HUES48 (cell line): ENCODE results near the gene HOXD13.

Source experiments
- H3K27ac ChIP-seq: one replicate; pipeline ENCODE4 v1.7.0; 2013; ENCODE audit warnings: low read depth, low read length, inconsistent platforms
- H3K27me3 ChIP-seq: 2 replicates; pipeline ENCODE4 v1.6.1; 2013; ENCODE audit warnings: mild to moderate bottlenecking, low read length; ENCODE audit not compliant: control insufficient read depth, insufficient read depth
- H3K36me3 ChIP-seq: 2 replicates; pipeline ENCODE4 v1.6.1; 2013; ENCODE audit warnings: low read length; ENCODE audit not compliant: control insufficient read depth, insufficient read depth
- H3K4me1 ChIP-seq: 2 replicates; pipeline ENCODE4 v1.6.1; 2013; ENCODE audit warnings: mild to moderate bottlenecking, low read length; ENCODE audit not compliant: control insufficient read depth, insufficient read depth
- H3K4me3 ChIP-seq: 2 replicates; pipeline ENCODE4 v1.5.1; 2013; ENCODE audit warnings: mild to moderate bottlenecking, low read depth, low read length
- H3K9ac ChIP-seq: 2 replicates; pipeline ENCODE4 v1.6.1; 2013; ENCODE audit warnings: mild to moderate bottlenecking, low read depth, low read length, moderate library complexity
- H3K9me3 ChIP-seq: 2 replicates; pipeline ENCODE4 v1.6.1; 2013; ENCODE audit warnings: low read length; ENCODE audit not compliant: control insufficient read depth, insufficient read depth

HOXD13 gene

GRCh38 chr2:176098366-176099158 lies 6.0 kb downstream of the HOXD13 start:
- H3K4me3 ChIP-seq, result peak overlapping the region; percentile 39; the same call in 1 of the 2 replicates
- H3K27me3 ChIP-seq, result peaks cover 100% of the 10 kb centered on the region

GRCh38 chr2:176099159-176099727 lies 6.7 kb downstream of the HOXD13 start:
- Histone ChIP-seq H3K27ac (no peak overlapping the region), H3K27me3 (peaks cover 100% of the 10 kb centered on the region), H3K9ac (no peak overlapping the region), H3K9me3 (no peaks in the 10 kb centered on the region; the same call in 1 of the 2 replicates), H3K36me3 (no peaks in the 10 kb centered on the region), H3K4me1 (peaks cover 32% of the 10 kb centered on the region), H3K4me3 (no peak overlapping the region)

More at GRCh38 chr2:176098366-176099158, 6.0 kb downstream of the HOXD13 start:
- no peak overlapping the region for H3K9ac ChIP-seq
- H3K9me3 ChIP-seq, result no peaks in the 10 kb centered on the region; the same call in 1 of the 2 replicates
- peaks cover 28% of the 10 kb centered on the region for H3K4me1 ChIP-seq
- no peaks in the 10 kb centered on the region for H3K36me3 ChIP-seq
- H3K27ac ChIP-seq, result no peak overlapping the region

- Histone ChIP-seq H3K4me1 (peaks cover 34% of the 10 kb centered on the region), H3K27ac (no peak within 1 kb of the TSS), H3K36me3 (no peaks in the 10 kb centered on the region), H3K27me3 (peaks cover 100% of the 10 kb centered on the region), H3K9me3 (no peaks in the 10 kb centered on the region; the same call in 1 of the 2 replicates), H3K4me3 (peak within 1 kb of the TSS; percentile 39; the same call in 1 of the 2 replicates), H3K9ac (no peak within 1 kb of the TSS)
Observed at GRCh38 chr2:176099728-176100546, 7.4 kb downstream of the HOXD13 start, which contains the start of gene HOXD12. HOXD12 (plus strand) TSS chr2:176099795; CDS start chr2:176099802, 7 bp downstream.

GRCh38 chr2:176100547-176101140 lies 8.1 kb downstream of the HOXD13 start:
- no peaks in the 10 kb centered on the region for H3K36me3 ChIP-seq
- no peaks in the 10 kb centered on the region; the same call in 1 of the 2 replicates for H3K9me3 ChIP-seq
- H3K4me1 ChIP-seq, result peaks cover 34% of the 10 kb centered on the region
- H3K27ac ChIP-seq, result no peak overlapping the region
- peaks cover 100% of the 10 kb centered on the region for H3K27me3 ChIP-seq
- no peak overlapping the region for H3K9ac ChIP-seq
- H3K4me3 ChIP-seq, result no peak overlapping the region

- H3K9me3 ChIP-seq, result no peaks in the 10 kb centered on the region; the same call in 1 of the 2 replicates
- H3K9ac ChIP-seq, result no peak overlapping the region
- peaks cover 30% of the 10 kb centered on the region for H3K4me1 ChIP-seq
- no peaks in the 10 kb centered on the region for H3K36me3 ChIP-seq
- peaks cover 100% of the 10 kb centered on the region for H3K27me3 ChIP-seq
- H3K27ac ChIP-seq, result no peak overlapping the region
- no peak overlapping the region for H3K4me3 ChIP-seq
Observed at GRCh38 chr2:176101216-176101830, 8.8 kb downstream of the HOXD13 start.

GRCh38 chr2:176101842-176102241 lies 9.3 kb downstream of the HOXD13 start:
- H3K9me3 ChIP-seq, result no peaks in the 10 kb centered on the region; the same call in 1 of the 2 replicates
- peaks cover 100% of the 10 kb centered on the region for H3K27me3 ChIP-seq
- H3K4me3 ChIP-seq, result no peak overlapping the region
- no peaks in the 10 kb centered on the region for H3K36me3 ChIP-seq
- H3K4me1 ChIP-seq, result peaks cover 24% of the 10 kb centered on the region
- H3K9ac ChIP-seq, result no peak overlapping the region
- H3K27ac ChIP-seq, result no peak overlapping the region

GRCh38 chr2:176102309-176102866 lies 9.9 kb downstream of the HOXD13 start:
- H3K4me1 ChIP-seq, result peaks cover 23% of the 10 kb centered on the region; the same call in 1 of the 2 replicates

GRCh38 chr2:176103194-176103593 lies 10.7 kb downstream of the HOXD13 start:
- peaks cover 18% of the 10 kb centered on the region; the same call in 1 of the 2 replicates for H3K4me1 ChIP-seq
- no peaks in the 10 kb centered on the region; the same call in 1 of the 2 replicates for H3K9me3 ChIP-seq
- H3K36me3 ChIP-seq, result no peaks in the 10 kb centered on the region
- H3K27ac ChIP-seq, result no peak overlapping the region
- no peak overlapping the region for H3K4me3 ChIP-seq
- H3K27me3 ChIP-seq, result peaks cover 99% of the 10 kb centered on the region
- no peak overlapping the region for H3K9ac ChIP-seq

More at GRCh38 chr2:176102309-176102866, 9.9 kb downstream of the HOXD13 start:
- H3K27ac ChIP-seq, result no peak overlapping the region
- H3K36me3 ChIP-seq, result no peaks in the 10 kb centered on the region
- peaks cover 100% of the 10 kb centered on the region for H3K27me3 ChIP-seq
- H3K9me3 ChIP-seq, result no peaks in the 10 kb centered on the region; the same call in 1 of the 2 replicates
- H3K9ac ChIP-seq, result no peak overlapping the region
- H3K4me3 ChIP-seq, result no peak overlapping the region

GRCh38 chr2:176103742-176104315 lies 11.3 kb downstream of the HOXD13 start:
- H3K27me3 ChIP-seq, result peaks cover 99% of the 10 kb centered on the region
- no peak overlapping the region for H3K4me3 ChIP-seq
- H3K4me1 ChIP-seq, result peaks cover 14% of the 10 kb centered on the region; the same call in 1 of the 2 replicates
- H3K36me3 ChIP-seq, result no peaks in the 10 kb centered on the region
- H3K9me3 ChIP-seq, result no peaks in the 10 kb centered on the region; the same call in 1 of the 2 replicates
- H3K27ac ChIP-seq, result no peak overlapping the region
- no peak overlapping the region for H3K9ac ChIP-seq
